ENCODE measurements around the gene PDCD4.

- TF ChIP-seq CTCF (IDR thresholded peaks at IDR 0.05) (no peak), POLR2A (IDR thresholded peaks at IDR 0.05) (no peak)
These were observed 65.0 kb downstream of the PDCD4 start for GRCh38 chr10:110936757-110937156.

All from lower leg skin (tissue), 3 donors.